Smooth muscle cell (in vitro differentiated cells): ENCODE measurements around the gene RUNX1. TPM values are rescaled to one million over a fixed set of nuclear protein-coding genes. Genes with fewer than 3 reads are reported as not detected.

Experiments used
- DNase-seq: peaks from one replicate; lab custom pipeline; 2025; ENCODE audit not compliant: unreplicated experiment; lab: John Stamatoyannopoulos, UW
- H2AFZ ChIP-seq: fragments of 200-600 bp; sonication (generic); 2 replicates; pipeline ENCODE4 v1.6.0; 2016; ENCODE audit warnings: antibody characterized with exemption, low read depth, mild to moderate bottlenecking
- H3F3A ChIP-seq: fragments of 200-600 bp; sonication (generic); 2 replicates; pipeline ENCODE4 v1.6.0; 2017; ENCODE audit warnings: antibody characterized with exemption, low read depth
- H3K27ac ChIP-seq: fragments of 200-600 bp; sonication (generic); 2 replicates; pipeline ENCODE4 v1.5.1; 2016; ENCODE audit warnings: low read depth, mild to moderate bottlenecking
- H3K27me3 ChIP-seq: fragments of 200-600 bp; sonication (generic); 2 replicates; pipeline ENCODE4 v1.6.1; 2016; ENCODE audit warnings: low read depth, mild to moderate bottlenecking
- H3K36me3 ChIP-seq: fragments of 200-600 bp; sonication (generic); 2 replicates; pipeline ENCODE4 v1.5.1; 2016; ENCODE audit warnings: low read depth
- H3K4me1 ChIP-seq: fragments of 200-600 bp; sonication (generic); 2 replicates; pipeline ENCODE4 v1.5.1; 2016; ENCODE audit warnings: low read depth
- H3K4me2 ChIP-seq: fragments of 200-600 bp; sonication (generic); 2 replicates; pipeline ENCODE4 v1.6.0; 2016; ENCODE audit warnings: mild to moderate bottlenecking
- H3K4me3 ChIP-seq: fragments of 200-600 bp; sonication (generic); 2 replicates; pipeline ENCODE4 v1.5.1; 2016; ENCODE audit warnings: mild to moderate bottlenecking
- H3K79me2 ChIP-seq: fragments of 200-600 bp; sonication (generic); 2 replicates; pipeline ENCODE4 v1.6.0; 2016; ENCODE audit warnings: low read depth, mild to moderate bottlenecking
- H3K9ac ChIP-seq: fragments of 200-600 bp; sonication (generic); 2 replicates; pipeline ENCODE4 v1.6.0; 2016; ENCODE audit warnings: low read depth
- H3K9me3 ChIP-seq: fragments of 200-600 bp; sonication (generic); replicated peaks from 2 replicates; pipeline ENCODE4 v1.5.1; 2016; ENCODE audit warnings: low read depth
- H4K20me1 ChIP-seq: fragments of 200-600 bp; sonication (generic); 2 replicates; pipeline ENCODE4 v1.6.0; 2016; ENCODE audit warnings: low read depth
- WGBS: methylation state at CpG from one replicate; pipeline ENCODE4 v1.1.7; 2016; ENCODE audit warnings: low lambda C conversion rate; 5-methylcytosine and 5-hydroxymethylcytosine counted together
- polyA plus RNA-seq: library from polyadenylated mRNA; unstranded; fragments of >200 nt; fragmentation: Nextera tagmentation; extraction: Ambion mirVana; gene quantifications from 2 replicates; pipeline ENCODE4 v1.2.1, GENCODE V29; 2016
- total RNA-seq: library from RNA; depleted of rRNA; stranded (reverse); fragments of >200 nt; gene quantifications from 2 replicates; pipeline ENCODE4 v1.2.3, GENCODE V29; 2014
- TF ChIP-seq, protein P1 (sequence below): fragments of 200-600 bp; sonication (generic); IDR thresholded peaks from 2 replicates; pipeline ENCODE4 v1.5.1; 2017; ENCODE audit warnings: borderline replicate concordance, mild to moderate bottlenecking, antibody characterized with exemption; ENCODE audit not compliant: insufficient read depth, poor library complexity, severe bottlenecking

The RUNX1 gene
- total and polyA plus RNA-seq, 2 experiments from 2014 or later: 33.4 to 97.6 TPM

DNA sequence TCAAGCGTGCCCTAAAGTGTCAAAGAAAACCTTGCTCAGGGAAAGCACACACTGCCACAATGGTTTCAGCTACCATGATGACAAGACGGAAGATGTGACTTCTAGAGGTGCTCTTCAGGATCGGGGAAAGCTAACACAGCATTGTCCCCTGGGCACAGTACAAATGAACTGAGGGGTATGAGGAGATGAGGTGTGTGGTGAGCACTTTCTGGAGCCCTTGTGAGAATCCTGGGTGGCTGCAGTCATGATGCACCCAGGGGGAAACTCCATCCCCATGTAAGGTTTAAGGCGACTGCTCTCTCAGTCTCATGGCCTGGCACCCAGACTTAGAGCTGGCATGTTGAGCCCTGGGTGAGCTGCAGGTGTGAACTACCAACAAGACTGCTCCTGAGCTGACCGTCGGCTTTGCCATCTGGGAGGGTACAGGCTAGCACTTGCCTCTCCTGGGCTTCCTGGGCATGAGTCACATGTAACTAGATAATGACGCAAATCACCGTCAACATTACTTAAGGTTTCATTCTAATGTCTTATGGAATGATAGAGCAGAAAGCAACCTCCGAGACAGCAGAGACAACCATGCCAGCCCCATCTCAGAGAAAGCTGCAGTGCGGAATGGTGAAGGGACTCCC is 235.7 kb downstream of the RUNX1 start:
- H3K79me2 ChIP-seq: peaks cover 17% of the 10 kb centered on the region
- peak overlapping the region; percentile 100 for H3K27ac ChIP-seq
- no peaks in the 10 kb centered on the region for H3K27me3 ChIP-seq
- H3K9ac ChIP-seq: peak overlapping the region; percentile 46
- no peak overlapping the region for H3K4me3 ChIP-seq
- no peak for DNase-seq
- H3K4me2 ChIP-seq: peak overlapping the region; percentile 64
- peaks cover 81% of the 10 kb centered on the region for H3F3A ChIP-seq
- TF ChIP-seq, protein P1, sequence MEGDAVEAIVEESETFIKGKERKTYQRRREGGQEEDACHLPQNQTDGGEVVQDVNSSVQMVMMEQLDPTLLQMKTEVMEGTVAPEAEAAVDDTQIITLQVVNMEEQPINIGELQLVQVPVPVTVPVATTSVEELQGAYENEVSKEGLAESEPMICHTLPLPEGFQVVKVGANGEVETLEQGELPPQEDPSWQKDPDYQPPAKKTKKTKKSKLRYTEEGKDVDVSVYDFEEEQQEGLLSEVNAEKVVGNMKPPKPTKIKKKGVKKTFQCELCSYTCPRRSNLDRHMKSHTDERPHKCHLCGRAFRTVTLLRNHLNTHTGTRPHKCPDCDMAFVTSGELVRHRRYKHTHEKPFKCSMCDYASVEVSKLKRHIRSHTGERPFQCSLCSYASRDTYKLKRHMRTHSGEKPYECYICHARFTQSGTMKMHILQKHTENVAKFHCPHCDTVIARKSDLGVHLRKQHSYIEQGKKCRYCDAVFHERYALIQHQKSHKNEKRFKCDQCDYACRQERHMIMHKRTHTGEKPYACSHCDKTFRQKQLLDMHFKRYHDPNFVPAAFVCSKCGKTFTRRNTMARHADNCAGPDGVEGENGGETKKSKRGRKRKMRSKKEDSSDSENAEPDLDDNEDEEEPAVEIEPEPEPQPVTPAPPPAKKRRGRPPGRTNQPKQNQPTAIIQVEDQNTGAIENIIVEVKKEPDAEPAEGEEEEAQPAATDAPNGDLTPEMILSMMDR: no peak
- no peaks in the 10 kb centered on the region for H3K36me3 ChIP-seq
- H4K20me1 ChIP-seq: peaks cover 99% of the 10 kb centered on the region
- H2AFZ ChIP-seq: no peak overlapping the region
- WGBS: 67% methylated on average over 10 of the region's 10 CpGs
- no peaks in the 10 kb centered on the region for H3K9me3 ChIP-seq
- peaks cover 28% of the 10 kb centered on the region for H3K4me1 ChIP-seq

DNA sequence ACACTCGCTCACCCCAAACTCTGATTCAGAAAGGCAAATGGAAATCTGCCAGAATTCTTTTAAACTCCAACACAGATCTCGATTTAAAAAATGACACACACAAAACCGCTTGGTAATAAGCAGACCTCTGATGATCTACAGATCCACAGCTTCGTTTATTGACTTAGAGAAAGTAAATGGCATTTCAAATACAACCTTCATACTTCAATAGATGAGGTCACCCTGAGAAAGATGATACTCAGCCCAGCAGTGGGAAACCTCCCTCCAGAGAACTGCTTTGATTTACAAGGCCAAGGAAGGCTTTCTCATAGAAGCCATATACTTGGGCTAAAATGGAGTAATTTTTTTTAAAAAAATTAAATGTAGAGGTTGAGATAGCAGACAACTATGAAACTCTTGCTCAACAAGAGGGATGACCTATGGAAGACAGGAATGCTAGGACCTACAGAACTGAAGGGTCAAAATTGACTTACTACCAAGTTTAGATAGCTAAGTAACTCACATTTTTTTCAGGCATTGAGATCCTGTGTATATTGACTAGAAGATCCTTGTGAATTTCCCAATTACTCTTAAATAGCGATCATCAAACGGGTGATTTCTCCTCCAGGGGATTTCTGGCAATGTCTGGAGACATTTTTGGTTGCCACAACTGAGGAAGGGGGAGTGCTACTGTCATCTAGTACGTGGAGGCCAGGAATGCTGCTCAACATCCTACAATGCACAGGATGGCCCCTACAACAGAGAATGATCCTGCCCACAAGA is 236.4 kb downstream of the RUNX1 start:
- H3K4me2 ChIP-seq: peak overlapping the region; percentile 64
- no peaks in the 10 kb centered on the region for H3K27me3 ChIP-seq
- no peaks in the 10 kb centered on the region for H3K9me3 ChIP-seq
- H3K79me2 ChIP-seq: peaks cover 17% of the 10 kb centered on the region
- peaks cover 97% of the 10 kb centered on the region for H4K20me1 ChIP-seq
- DNase-seq: no peak
- no peaks in the 10 kb centered on the region for H3K36me3 ChIP-seq
- H3K9ac ChIP-seq: peak overlapping the region; percentile 46
- WGBS: 43% methylated on average over 7 of the region's 7 CpGs
- TF ChIP-seq, protein P1: no peak
- H3K27ac ChIP-seq: peak overlapping the region; percentile 100
- H3K4me1 ChIP-seq: peaks cover 28% of the 10 kb centered on the region
- peaks cover 79% of the 10 kb centered on the region for H3F3A ChIP-seq
- H2AFZ ChIP-seq: no peak overlapping the region
- no peak overlapping the region for H3K4me3 ChIP-seq

DNA sequence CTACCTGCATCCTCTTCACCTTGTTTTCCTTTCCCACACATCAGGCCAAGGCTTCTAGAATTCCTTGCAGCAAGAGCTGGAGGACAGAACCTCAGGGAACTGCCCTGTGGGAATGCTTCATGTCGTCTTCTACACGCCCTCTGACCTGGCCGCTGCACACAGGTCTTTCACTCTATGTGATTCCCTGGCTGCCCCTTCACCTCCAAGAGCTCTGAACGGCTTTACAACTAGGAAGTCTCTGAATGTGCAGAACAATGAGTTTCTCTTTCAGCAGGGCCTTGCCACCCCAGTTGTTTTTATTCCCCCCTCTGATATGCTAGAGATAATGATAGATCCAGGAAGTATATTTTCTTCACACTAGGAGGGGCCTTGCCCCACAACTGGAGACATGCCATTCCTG is 237.7 kb downstream of the RUNX1 start:
- no peak overlapping the region for H3K9ac ChIP-seq
- H3K9me3 ChIP-seq: peaks cover 5% of the 10 kb centered on the region
- H2AFZ ChIP-seq: no peak overlapping the region
- DNase-seq: no peak
- H4K20me1 ChIP-seq: peaks cover 97% of the 10 kb centered on the region
- peaks cover 28% of the 10 kb centered on the region for H3K4me1 ChIP-seq
- H3K4me2 ChIP-seq: no peak overlapping the region
- H3F3A ChIP-seq: peaks cover 75% of the 10 kb centered on the region
- WGBS: 82% methylated on average over 4 of the region's 4 CpGs
- H3K79me2 ChIP-seq: peaks cover 18% of the 10 kb centered on the region
- H3K27ac ChIP-seq: peak overlapping the region; percentile 100
- H3K36me3 ChIP-seq: peaks cover 5% of the 10 kb centered on the region
- no peak overlapping the region for H3K4me3 ChIP-seq
- no peaks in the 10 kb centered on the region for H3K27me3 ChIP-seq
- TF ChIP-seq, protein P1: no peak
